BLaER1 treated with 17β-estradiol and CSF1 and Interleukin-3, amounts not matched to agents 10 nM and 100 nM (cell line): ENCODE data around the gene SLAMF9.

ENCODE experiments used
- H3K27ac ChIP-seq, 11 experiments: shearing (Covaris generic); formaldehyde crosslinking; 2 replicates each; pipeline ENCODE4 v1.8.1; 2022
- H3K27me3 ChIP-seq, 11 experiments: shearing (Covaris generic); formaldehyde crosslinking; 2 replicates each; pipeline ENCODE4 v1.8.1; 2022
- H3K36me3 ChIP-seq, 11 experiments: shearing (Covaris generic); formaldehyde crosslinking; 2 replicates each; pipeline ENCODE4 v1.8.1; 2022
- H3K4me1 ChIP-seq, 10 experiments: shearing (Covaris generic); formaldehyde crosslinking; 2 replicates each; pipeline ENCODE4 v1.8.1; 2022
- H3K4me2 ChIP-seq, 11 experiments: shearing (Covaris generic); formaldehyde crosslinking; 2 replicates each; pipeline ENCODE4 v1.8.1; 2022
- H3K4me3 ChIP-seq, 10 experiments: shearing (Covaris generic); formaldehyde crosslinking; 2 replicates each; pipeline ENCODE4 v1.8.1; 2022
- H3K9ac ChIP-seq, 11 experiments: shearing (Covaris generic); formaldehyde crosslinking; 2 replicates each; pipeline ENCODE4 v1.8.1; 2022
- H3K9me3 ChIP-seq, 11 experiments: shearing (Covaris generic); formaldehyde crosslinking; replicated peaks in 1 of 11; 2 replicates each; pipeline ENCODE4 v1.8.1; 2022
- H4K20me1 ChIP-seq, 11 experiments: shearing (Covaris generic); formaldehyde crosslinking; 2 replicates each; pipeline ENCODE4 v1.8.1; 2022
- Cebpa-rat ChIP-seq, 11 experiments: shearing (Covaris generic); IDR thresholded peaks; 2 replicates each; pipeline ENCODE4 v1.8.1; 2022

The SLAMF9 gene

DNA sequence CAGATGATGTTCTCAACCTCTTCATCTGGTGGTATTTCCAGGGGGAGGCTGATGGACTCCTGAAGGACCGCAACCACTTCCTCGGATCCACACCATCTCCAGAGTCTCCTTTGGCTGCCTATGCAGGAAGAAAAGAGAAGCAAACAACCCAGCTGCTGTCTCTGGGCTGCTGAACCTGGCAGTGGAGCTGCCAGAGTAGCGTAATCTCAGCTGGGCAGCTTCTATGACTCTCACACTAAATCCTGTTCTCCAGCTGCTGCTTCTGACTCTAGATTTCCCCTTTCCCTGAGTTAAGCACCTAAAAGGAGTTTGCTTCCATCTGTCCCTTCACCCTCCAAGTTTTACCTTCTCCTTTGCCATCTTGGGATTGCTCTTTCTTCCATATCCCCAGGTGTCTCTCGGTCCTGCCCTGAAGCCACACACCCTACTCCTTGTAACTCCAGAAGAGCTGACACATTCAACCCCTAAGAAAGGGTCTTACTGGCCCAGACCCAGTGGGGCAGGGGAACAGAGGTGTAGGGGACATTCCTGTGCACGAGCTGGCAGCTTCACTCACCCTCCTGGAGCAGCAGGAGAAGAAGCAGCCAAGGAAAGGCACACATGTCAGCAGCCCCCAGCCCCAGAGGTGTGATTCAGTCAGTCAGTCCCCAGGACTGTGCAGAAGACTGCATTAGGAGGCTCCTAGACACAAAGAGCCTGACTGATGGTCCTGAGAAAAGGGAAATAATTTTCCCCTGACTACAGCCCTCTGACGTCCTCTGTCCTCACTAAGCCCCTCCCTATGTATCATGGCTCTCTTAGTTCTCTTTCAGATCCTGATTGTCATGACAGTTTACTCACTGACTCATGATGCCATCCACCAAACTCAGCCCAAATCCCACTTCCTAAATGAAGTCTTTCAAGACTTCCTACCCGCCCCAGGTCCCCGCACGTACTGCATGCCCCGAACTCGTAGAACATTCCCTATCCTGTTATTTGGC lies at the start of gene SLAMF9:
Gene SLAMF9, minus strand, starts transcription at position 702 of the 980 bp plus-strand sequence. Its CDS starts 100 bp downstream, at position 602.
- H3K4me3 ChIP-seq = no peak within 1 kb of the TSS
- H3K4me2 ChIP-seq = peak within 1 kb of the TSS in 5 of 11 experiments; percentile 36 to 83 (median 78); a peak in 8 of 22 replicates
- peak within 1 kb of the TSS in 2 of 11 experiments; percentile 15 to 43; a peak in 3 of 22 replicates for H3K27ac ChIP-seq
- no peak within 1 kb of the TSS for H3K9ac ChIP-seq
- H3K4me1 ChIP-seq = peaks cover 0 to 32% (median 8%) of the 10 kb centered on the region in 10 experiments; a peak in 12 of 20 replicates
- H3K36me3 ChIP-seq = no peaks in the 10 kb centered on the region
- no peaks in the 10 kb centered on the region for H3K9me3 ChIP-seq
- TF ChIP-seq Cebpa-rat (IDR thresholded peaks at IDR 0.05) = no peak
- H4K20me1 ChIP-seq = no peaks in the 10 kb centered on the region; a peak in 1 of 22 replicates
- H3K27me3 ChIP-seq = no peaks in the 10 kb centered on the region

DNA sequence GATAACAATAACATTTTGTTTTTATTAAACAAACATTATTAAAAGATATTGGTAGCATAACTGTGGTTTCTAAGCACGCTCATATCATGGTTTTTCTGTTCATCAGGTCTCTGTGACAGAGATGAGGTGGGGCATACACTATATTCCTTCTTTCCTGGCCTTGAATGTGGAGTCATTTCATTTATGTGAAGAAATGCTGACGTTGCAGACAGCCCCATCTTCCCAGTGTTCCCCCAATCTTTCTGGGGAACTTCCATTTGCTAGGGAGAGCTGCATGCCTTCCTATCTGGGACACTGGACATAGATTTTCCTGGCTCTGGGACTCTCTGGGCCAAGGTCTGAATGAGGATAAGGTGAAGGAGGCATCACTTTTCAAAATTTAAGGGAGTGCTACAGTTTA lies 47.4 kb upstream of the SLAMF9 start:
- H4K20me1 ChIP-seq = no peaks in the 10 kb centered on the region
- no peaks in the 10 kb centered on the region for H3K9me3 ChIP-seq
- no peaks in the 10 kb centered on the region for H3K27me3 ChIP-seq
- no peak overlapping the region for H3K27ac ChIP-seq
- H3K9ac ChIP-seq = no peak overlapping the region
- H3K4me3 ChIP-seq = no peak overlapping the region
- no peak for TF ChIP-seq Cebpa-rat (IDR thresholded peaks at IDR 0.05)
- no peaks in the 10 kb centered on the region for H3K36me3 ChIP-seq
- H3K4me1 ChIP-seq = no peaks in the 10 kb centered on the region
- no peak overlapping the region for H3K4me2 ChIP-seq

DNA sequence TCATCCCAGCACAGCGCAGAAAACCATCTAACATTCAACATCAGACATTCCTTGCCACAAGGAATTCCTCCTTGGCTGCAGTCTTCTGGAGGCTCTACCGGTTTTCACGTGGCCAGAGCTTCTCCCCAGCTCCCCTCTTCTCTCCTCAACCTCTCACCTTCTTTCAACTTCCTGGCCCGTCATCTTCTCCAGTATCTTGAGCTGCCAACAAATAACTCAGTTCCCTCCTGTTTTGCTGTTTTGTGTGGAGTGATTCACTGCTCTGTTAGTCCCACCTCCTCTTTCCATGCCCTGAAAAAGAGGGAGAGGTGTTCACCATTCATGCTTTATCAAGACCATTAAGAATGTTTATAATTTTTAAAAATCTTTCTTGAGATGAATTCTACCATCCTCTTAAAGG lies 45.2 kb upstream of the SLAMF9 start:
- no peaks in the 10 kb centered on the region for H4K20me1 ChIP-seq
- H3K4me2 ChIP-seq = no peak overlapping the region
- no peak overlapping the region for H3K27ac ChIP-seq
- no peak for TF ChIP-seq Cebpa-rat (IDR thresholded peaks at IDR 0.05)
- H3K4me3 ChIP-seq = no peak overlapping the region
- no peaks in the 10 kb centered on the region for H3K36me3 ChIP-seq
- no peaks in the 10 kb centered on the region for H3K9me3 ChIP-seq
- no peaks in the 10 kb centered on the region for H3K27me3 ChIP-seq
- H3K4me1 ChIP-seq = no peaks in the 10 kb centered on the region
- H3K9ac ChIP-seq = no peak overlapping the region

DNA sequence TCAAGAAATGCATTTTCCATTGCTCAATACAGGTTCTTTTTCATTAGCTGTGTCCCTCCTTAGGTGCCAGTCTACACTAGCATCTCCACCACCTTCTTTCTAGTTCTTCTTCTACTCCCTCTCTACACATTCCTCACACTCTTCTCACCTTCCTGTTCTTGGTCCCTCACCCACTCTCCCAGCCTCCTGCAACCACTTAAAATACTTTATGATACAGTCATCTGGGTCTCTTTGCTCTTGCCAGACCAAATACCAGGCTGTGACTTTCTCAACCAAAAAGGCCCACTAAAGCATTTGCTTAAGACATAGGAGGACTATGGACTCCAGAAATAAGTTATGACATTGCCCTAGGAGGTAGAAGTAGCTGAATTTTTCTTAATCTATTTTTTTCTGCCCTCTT lies 42.6 kb upstream of the SLAMF9 start:
- H3K27me3 ChIP-seq = no peaks in the 10 kb centered on the region
- no peak overlapping the region for H3K4me2 ChIP-seq
- H3K27ac ChIP-seq = no peak overlapping the region
- H3K36me3 ChIP-seq = no peaks in the 10 kb centered on the region
- H3K9me3 ChIP-seq = no peaks in the 10 kb centered on the region
- H4K20me1 ChIP-seq = no peaks in the 10 kb centered on the region
- no peak overlapping the region for H3K4me3 ChIP-seq
- no peak overlapping the region for H3K9ac ChIP-seq
- no peak for TF ChIP-seq Cebpa-rat (IDR thresholded peaks at IDR 0.05)
- peaks cover 0 to 3% (median under 1%) of the 10 kb centered on the region in 10 experiments; a peak in 8 of 20 replicates for H3K4me1 ChIP-seq

DNA sequence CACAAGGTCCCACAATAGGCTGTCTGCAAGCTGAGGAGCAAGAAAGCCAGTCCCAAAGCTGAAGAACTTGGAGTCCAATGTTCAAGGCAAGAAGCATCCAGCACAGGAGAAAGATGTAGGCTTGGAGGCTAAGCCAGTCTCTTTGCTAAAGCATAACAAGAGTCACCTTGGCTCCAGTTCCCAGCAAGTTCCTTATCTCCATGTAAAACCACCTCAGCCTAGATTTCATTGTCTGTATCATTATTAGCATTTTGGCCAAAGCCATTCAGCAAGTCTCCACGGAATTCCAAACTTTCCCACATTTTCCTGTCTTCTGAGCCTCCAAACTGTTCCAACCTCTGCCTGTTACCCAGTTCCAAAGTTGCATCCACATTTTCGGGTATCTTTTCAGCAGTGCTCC lies 40.9 kb upstream of the SLAMF9 start:
- peaks cover 0 to 10% (median 6%) of the 10 kb centered on the region in 10 experiments; a peak in 10 of 20 replicates for H3K4me1 ChIP-seq
- no peak for TF ChIP-seq Cebpa-rat (IDR thresholded peaks at IDR 0.05)
- no peaks in the 10 kb centered on the region for H3K27me3 ChIP-seq
- no peak overlapping the region for H3K4me3 ChIP-seq
- no peak overlapping the region for H3K27ac ChIP-seq
- no peaks in the 10 kb centered on the region for H3K9me3 ChIP-seq
- H3K4me2 ChIP-seq = no peak overlapping the region
- no peak overlapping the region for H3K9ac ChIP-seq
- H3K36me3 ChIP-seq = no peaks in the 10 kb centered on the region
- H4K20me1 ChIP-seq = no peaks in the 10 kb centered on the region

DNA sequence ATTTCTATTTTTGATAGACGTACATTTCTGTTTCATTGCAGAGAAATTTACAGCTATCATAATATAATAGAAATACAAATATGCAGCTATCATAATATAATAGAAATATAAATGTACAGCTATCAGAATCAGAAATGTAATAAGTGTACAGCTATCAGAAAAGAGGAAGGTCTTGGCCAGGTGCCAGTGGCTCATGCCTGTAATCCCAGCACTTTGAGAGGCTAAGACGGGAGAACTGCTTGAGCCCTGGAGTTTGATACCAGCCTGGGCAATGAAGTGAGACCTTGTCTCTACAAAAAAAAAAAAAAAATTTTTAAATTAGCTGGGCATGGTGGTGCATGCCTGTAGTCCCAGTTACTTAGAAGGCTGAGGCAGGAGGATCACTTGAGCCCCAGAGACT lies 39.9 kb upstream of the SLAMF9 start:
- no peaks in the 10 kb centered on the region for H3K27me3 ChIP-seq
- no peaks in the 10 kb centered on the region for H4K20me1 ChIP-seq
- no peak overlapping the region for H3K27ac ChIP-seq
- peaks cover 0 to 10% (median 6%) of the 10 kb centered on the region in 10 experiments; a peak in 10 of 20 replicates for H3K4me1 ChIP-seq
- no peak for TF ChIP-seq Cebpa-rat (IDR thresholded peaks at IDR 0.05)
- H3K4me2 ChIP-seq = no peak overlapping the region
- H3K4me3 ChIP-seq = no peak overlapping the region
- no peak overlapping the region for H3K9ac ChIP-seq
- no peaks in the 10 kb centered on the region for H3K9me3 ChIP-seq
- H3K36me3 ChIP-seq = no peaks in the 10 kb centered on the region

DNA sequence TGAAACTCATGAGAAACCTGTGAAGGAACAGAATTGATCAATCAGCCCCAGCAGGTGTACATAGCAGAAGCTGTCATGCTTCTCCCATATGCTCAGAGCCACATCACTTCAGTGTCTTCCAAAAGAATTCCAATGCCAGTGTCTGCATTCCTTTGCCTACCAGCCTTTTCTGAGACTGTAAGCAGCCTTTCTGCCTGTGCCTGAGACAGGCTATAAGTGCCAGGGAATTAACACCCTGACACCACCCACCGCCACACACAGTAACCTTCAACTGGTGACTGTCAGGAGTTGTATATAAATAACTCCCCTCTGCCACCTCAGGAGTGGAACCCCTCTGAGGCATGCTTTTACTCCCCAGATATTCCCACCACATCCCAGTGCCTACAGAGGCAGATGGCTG lies 38.1 kb upstream of the SLAMF9 start:
- peaks cover 0 to 10% (median 6%) of the 10 kb centered on the region in 10 experiments; a peak in 10 of 20 replicates for H3K4me1 ChIP-seq
- no peak overlapping the region for H3K9ac ChIP-seq
- no peaks in the 10 kb centered on the region for H3K27me3 ChIP-seq
- H3K4me3 ChIP-seq = no peak overlapping the region
- H4K20me1 ChIP-seq = no peaks in the 10 kb centered on the region
- H3K9me3 ChIP-seq = no peaks in the 10 kb centered on the region
- no peak for TF ChIP-seq Cebpa-rat (IDR thresholded peaks at IDR 0.05)
- H3K4me2 ChIP-seq = no peak overlapping the region
- no peak overlapping the region for H3K27ac ChIP-seq
- no peaks in the 10 kb centered on the region for H3K36me3 ChIP-seq

DNA sequence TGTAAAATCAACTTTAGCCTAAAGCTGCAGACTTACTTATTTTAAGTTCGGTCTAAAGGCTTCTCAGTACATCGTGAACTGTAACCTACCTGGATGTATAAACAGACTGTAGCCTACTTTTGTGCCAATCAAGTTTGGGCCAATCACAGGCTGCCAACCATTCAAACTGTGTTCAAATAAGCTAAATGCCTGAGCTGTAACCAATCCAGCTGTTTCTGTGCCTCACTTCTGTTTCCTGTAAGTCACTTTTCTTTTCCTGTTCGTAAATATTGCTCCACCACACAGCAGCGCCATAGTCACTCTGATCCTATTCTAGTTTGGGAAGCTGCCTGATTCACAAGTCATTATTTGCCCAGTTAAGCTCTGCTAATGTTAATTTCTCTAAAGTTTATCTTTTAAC lies 37.5 kb upstream of the SLAMF9 start:
- TF ChIP-seq Cebpa-rat (IDR thresholded peaks at IDR 0.05) = no peak
- H3K9ac ChIP-seq = no peak overlapping the region
- H4K20me1 ChIP-seq = no peaks in the 10 kb centered on the region
- H3K4me1 ChIP-seq = peaks cover 0 to 10% (median 6%) of the 10 kb centered on the region in 10 experiments; a peak in 10 of 20 replicates
- H3K4me2 ChIP-seq = peak overlapping the region in 7 of 11 experiments; percentile 7 to 35 (median 16); a peak in 7 of 22 replicates
- no peaks in the 10 kb centered on the region for H3K9me3 ChIP-seq
- H3K4me3 ChIP-seq = no peak overlapping the region
- H3K27me3 ChIP-seq = no peaks in the 10 kb centered on the region
- H3K27ac ChIP-seq = no peak overlapping the region
- H3K36me3 ChIP-seq = no peaks in the 10 kb centered on the region

DNA sequence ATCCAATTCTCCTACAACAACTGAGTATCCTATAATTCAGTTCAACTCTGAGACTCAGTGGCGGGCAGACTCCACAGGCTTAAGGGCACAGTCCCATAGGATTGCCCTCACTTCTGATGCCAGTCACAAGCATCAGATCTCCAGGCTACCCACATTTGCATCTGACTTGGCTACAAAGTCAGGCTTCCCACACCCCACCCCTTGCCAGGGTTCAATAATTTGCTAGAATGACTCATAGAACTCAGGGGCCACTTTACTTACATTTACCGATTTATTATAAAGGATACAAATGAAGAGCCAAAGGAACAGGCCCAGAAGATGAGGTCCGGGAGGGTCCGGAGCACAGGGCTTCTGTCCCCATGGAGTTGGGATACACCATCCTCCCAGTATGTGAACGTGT lies 36.0 kb upstream of the SLAMF9 start:
- H3K4me1 ChIP-seq = peaks cover 0 to 10% (median 6%) of the 10 kb centered on the region in 10 experiments; a peak in 10 of 20 replicates
- H3K4me3 ChIP-seq = no peak overlapping the region
- no peak overlapping the region for H3K9ac ChIP-seq
- H3K27ac ChIP-seq = no peak overlapping the region
- H3K36me3 ChIP-seq = no peaks in the 10 kb centered on the region
- H4K20me1 ChIP-seq = no peaks in the 10 kb centered on the region
- TF ChIP-seq Cebpa-rat (IDR thresholded peaks at IDR 0.05) = no peak
- H3K27me3 ChIP-seq = no peaks in the 10 kb centered on the region
- H3K9me3 ChIP-seq = no peaks in the 10 kb centered on the region
- H3K4me2 ChIP-seq = no peak overlapping the region
